Suprapubic skin (tissue), 4 donors: ENCODE measurements around the gene IYD.

ENCODE experiments used
- CTCF ChIP-seq, 2 donors: fragments of 200-600 bp in 1 of 2; fragments of 450-650 bp in 1 of 2; sonication (generic) in 1 of 2; IDR thresholded peaks; one replicate each; pipeline ENCODE4 v1.5.1; 2016 to 2019; ENCODE audit warnings: antibody characterized with exemption in 2 of 2, mild to moderate bottlenecking in 1 of 2, moderate library complexity in 1 of 2
- POLR2A ChIP-seq, 2 donors: fragments of 450-650 bp; IDR thresholded peaks; one replicate each; pipeline ENCODE4 v1.6.1; 2017; ENCODE audit warnings: antibody characterized with exemption in 2 of 2, mild to moderate bottlenecking in 2 of 2, moderate library complexity in 2 of 2
- POLR2AphosphoS5 ChIP-seq, 3 donors: sonication (generic); formaldehyde crosslinking; IDR thresholded peaks; one replicate each; pipeline ENCODE4 v1.6.1; 2017; ENCODE audit warnings: antibody characterized with exemption in 3 of 3

GRCh38 chr6:150430815-150431214 is 62.0 kb downstream of the IYD start:
- TF ChIP-seq CTCF (IDR thresholded peaks at IDR 0.05) (no peak), POLR2A (IDR thresholded peaks at IDR 0.05) (no peak), POLR2AphosphoS5 (IDR thresholded peaks at IDR 0.05) (no peak)
